Hematopoietic multipotent progenitor cell treated with erythropoietin and hydrocortisone succinate and interleukin-3 and kit ligand, for 17 days (in vitro differentiated cells): ENCODE data around the gene SEMA4D.
A peak's percentile ranks its signal among the peaks of the same experiment; 100 is the strongest.

Experiments
- DNase-seq: peaks from one replicate; pipeline ENCODE4 v3.0.0-alpha.2; 2015; ENCODE audit warnings: low spot score

The SEMA4D gene

GRCh38 chr9:89502038-89502601 is 4.2 kb upstream of the SEMA4D start:
- DNase-seq: no peak

- no peak for DNase-seq
These were observed 3.5 kb upstream of the SEMA4D start for GRCh38 chr9:89501311-89501898.

- DNase-seq: no peak
These were observed 2.1 kb upstream of the SEMA4D start for GRCh38 chr9:89500008-89500407.

- no peak for DNase-seq
These were observed 1.1 kb upstream of the SEMA4D start for GRCh38 chr9:89498852-89499480.

- DNase-seq: no peak
These were observed 503 bp downstream of the SEMA4D start for GRCh38 chr9:89497257-89497963.

GRCh38 chr9:89496645-89497256 is 1.2 kb downstream of the SEMA4D start:
- no peak for DNase-seq

- no peak for DNase-seq
These were observed 1.9 kb downstream of the SEMA4D start for GRCh38 chr9:89495824-89496560.

GRCh38 chr9:89494199-89494598 is 3.7 kb downstream of the SEMA4D start:
- no peak for DNase-seq

GRCh38 chr9:89493671-89494070 is 4.2 kb downstream of the SEMA4D start:
- no peak for DNase-seq

- DNase-seq: no peak
These were observed 4.7 kb downstream of the SEMA4D start for GRCh38 chr9:89493181-89493580.

GRCh38 chr9:89492586-89492985 is 5.3 kb downstream of the SEMA4D start:
- DNase-seq: no peak

GRCh38 chr9:89491694-89492093 is 6.2 kb downstream of the SEMA4D start:
- DNase-seq: no peak

- DNase-seq: no peak
These were observed 8.1 kb downstream of the SEMA4D start for GRCh38 chr9:89489548-89490530.

- DNase-seq: no peak
These were observed 9.0 kb downstream of the SEMA4D start for GRCh38 chr9:89488936-89489335.

- no peak for DNase-seq
These were observed 9.8 kb downstream of the SEMA4D start for GRCh38 chr9:89488131-89488530.

GRCh38 chr9:89486681-89487080 is 11.2 kb downstream of the SEMA4D start:
- no peak for DNase-seq

GRCh38 chr9:89484475-89485404 is 13.2 kb downstream of the SEMA4D start:
- no peak for DNase-seq

GRCh38 chr9:89483592-89484474 is 14.1 kb downstream of the SEMA4D start:
- peak; percentile 17 for DNase-seq
